ENCODE results near the gene PTPRN. TPM values are rescaled to one million over a fixed set of nuclear protein-coding genes. Genes with fewer than 3 reads are reported as not detected.

PTPRN gene
- polyA plus RNA-seq, 3 donors: 0.16 to 0.27 (median 0.17) TPM

DNA sequence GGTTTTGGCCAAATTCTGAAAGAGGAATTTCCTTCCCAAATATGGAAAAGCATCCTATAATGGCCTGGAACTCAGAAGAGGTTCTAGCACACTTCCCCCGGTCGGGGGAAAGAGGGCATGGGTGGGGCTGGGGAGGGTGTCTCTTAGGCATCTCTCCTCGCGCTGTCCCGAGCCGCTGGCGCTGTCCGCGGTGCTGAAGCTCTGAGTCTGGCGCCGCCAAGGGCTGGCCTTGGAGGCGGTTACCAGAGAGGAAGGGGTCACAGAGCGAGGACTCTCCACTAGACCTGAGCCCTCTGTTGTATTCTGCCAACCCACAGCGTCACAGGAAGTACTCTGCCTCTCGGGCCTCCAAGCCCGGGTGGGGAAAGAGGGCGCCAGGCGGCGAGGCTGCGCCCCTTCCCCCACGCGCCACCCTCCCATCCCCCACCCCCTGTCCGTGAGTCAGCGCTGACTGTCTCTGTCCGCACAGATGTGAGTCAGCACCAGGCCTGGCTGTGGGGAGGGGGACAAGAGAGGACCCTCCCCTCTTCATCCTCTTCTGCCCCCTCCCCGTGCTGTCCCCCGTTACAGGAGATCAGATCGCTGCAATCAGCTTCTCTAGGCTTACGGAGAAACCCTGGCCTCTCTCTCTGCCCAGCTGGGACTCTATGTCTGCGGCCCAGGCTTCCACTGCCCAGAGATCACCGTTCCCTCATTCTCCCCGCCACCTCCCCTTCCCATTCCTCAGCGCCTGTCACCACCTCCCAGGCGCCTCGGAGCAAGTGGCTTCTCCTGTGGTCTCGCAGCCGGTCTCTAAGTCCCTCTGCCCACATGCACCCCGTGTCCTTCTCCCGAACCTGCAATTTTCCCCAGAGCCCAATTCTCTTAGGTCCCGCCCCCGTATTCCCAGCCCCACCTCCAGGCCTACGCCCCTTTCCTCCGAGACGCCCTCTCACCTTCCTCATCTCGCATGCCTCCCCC, 779 bp downstream of the PTPRN start:
- peak; percentile 72 for DNase-seq

DNA sequence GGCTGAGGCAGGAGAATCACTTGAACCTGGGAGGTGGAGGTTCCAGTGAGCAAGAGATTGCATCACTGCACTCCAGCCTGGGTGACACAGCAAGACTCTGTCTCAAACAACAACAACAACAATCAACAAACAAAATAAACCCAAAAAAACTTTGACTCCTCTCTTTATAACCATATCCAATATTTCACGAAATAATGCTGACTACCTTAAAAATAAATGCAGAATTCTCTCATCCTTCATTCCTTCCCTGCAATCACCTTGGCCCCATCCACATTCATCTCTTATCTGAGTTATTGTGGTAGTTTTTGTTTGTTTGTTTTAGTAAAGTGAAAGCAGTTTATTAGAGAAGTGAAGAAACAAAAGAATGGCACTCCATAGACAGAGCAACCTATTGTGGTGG, 3.2 kb downstream of the PTPRN start:
- DNase-seq: no peak

DNA sequence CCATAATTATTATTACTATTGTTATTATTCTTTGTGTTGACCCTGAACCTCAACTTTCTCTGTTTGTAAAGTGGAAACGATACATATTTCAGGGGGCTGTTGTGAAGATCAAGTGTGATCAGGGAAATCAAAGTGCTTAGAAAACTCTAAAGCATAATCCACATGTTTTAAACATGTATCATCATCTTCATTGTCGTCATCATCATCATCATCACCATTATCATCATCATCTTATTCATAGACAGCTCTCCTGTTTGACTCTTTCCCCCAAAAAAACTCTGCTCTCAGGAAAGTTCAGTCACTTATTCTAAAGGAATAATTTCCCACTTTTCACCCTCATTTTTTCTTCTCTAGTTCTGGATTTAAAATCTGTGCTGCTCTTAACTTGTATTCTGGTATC, 5.0 kb downstream of the PTPRN start:
- DNase-seq: no peak

- DNase-seq: no peak
Observed at GRCh38 chr2:219302412-219302968, 6.7 kb downstream of the PTPRN start.

DNA sequence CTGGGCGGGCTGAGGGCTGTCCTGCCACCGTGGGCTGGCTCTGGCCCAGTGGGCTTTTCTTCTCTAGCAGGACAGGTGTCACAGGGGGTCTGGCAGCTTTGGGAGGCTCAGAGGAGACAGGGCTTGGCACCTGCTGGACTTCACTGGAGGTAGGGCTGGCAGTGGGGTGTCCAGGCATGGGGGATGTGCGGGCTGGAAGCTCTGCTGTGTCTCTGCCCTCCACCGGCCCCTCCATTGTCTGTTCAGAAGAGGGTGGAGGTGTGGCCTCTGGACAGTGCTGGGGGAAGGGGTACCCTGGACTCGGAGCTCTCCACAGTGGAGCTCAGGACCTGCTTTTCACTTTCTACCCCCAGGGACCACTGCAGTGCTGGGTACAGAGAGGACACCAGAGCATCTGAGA, 9.2 kb downstream of the PTPRN start:
- DNase-seq: no peak

GRCh38 chr2:219299372-219299760, 9.8 kb downstream of the PTPRN start:
- no peak for DNase-seq

GRCh38 chr2:219298759-219299371, 10.3 kb downstream of the PTPRN start:
- peak; percentile 74 for DNase-seq

GRCh38 chr2:219297766-219298456, 11.3 kb downstream of the PTPRN start:
- DNase-seq: no peak

- no peak for DNase-seq
Observed at GRCh38 chr2:219296631-219297391, 12.4 kb downstream of the PTPRN start.

DNA sequence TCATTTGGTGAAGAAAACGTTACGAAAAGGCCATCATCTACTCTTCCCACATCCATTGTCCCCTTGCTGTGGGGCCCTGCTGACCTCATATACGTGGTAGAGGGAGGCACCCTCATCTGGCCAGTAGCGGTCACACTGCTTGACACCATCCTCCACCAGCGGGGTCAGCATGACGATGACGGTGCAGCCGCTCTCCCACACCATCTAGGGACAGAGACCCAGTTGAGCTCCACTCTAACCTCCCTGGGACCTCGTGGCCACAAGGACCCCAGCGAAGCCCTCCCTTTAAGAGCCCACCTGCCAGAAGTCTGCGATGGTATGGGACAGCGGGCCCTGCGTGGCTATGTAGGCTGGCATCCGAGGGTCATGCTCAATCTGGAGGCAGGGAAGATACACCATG, 13.1 kb downstream of the PTPRN start:
- no peak for DNase-seq

DNA sequence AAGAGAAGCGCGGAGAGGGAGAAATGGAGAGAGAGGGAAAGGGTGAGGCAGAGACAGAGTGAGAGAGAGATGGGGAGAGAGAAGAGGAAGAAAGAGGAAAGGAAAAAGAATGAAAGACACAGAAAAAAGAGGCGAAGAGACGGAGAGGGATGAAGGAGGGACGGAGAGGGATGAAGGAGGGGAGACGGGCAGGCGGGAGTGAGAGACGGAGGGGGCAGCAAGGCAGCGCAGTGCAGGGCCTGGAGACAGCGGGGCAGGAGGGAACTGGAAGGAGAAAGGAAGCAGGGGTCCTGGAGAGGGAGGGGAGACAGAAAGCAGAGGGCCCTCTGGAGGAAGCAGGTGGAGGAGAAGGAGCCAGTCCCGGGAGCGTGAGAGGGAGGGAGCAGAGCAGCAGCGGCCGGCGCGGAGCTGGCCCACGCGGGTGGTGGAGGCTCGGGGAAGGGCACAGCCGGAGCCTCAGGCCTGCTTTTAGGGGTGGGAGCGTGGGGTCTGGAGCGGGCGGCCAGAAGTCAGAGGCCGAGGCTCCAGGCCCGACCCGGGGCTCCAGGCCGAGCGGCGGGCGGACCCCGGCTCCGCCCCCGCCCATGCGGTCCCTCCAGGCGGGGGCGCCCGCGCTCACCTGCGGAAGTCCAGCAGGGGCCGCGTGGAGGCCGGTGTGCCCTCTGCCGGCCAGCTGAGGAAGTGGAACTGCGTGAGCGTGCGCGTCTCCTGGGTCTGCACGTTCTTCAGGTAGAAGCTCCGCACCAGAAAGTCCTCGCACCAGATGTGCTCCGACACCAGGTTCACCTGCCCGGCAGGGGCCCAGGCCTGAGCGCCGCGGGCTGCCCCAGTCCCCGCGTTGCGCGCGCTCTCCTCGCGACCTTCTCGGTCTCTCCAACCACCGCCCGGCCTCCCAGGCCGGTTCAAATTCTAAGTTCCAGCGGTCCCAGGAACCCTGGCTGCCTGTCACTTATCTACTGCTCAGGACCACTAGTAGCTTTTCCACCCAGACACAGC, 14.5 kb downstream of the PTPRN start:
- DNase-seq: peak; percentile 86

DNA sequence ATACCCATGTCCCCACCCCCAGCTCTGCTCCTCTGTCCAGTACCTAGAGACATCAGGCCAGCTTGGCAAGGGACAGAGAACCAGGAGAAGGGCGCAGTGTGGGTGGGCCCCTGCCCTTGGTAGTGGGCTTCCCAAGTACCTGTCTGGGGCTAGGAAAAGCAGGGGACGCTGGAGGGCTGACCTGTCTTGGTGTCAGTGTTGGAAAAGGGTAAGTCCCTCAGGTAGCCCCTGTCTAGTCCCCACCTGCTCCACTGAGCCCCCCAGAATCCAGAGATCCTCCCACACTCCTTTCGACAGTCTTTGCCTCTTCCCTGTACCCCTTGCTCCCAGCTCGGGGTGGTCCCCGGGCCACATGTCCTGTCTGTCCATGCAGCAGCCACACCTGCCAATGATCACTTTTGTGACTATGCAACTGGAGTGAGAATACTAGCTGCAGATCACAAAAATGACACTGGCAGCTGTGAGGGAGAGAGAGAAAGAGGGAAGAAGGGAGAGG, 15.4 kb downstream of the PTPRN start:
- no peak for DNase-seq

- DNase-seq: no peak
Observed at GRCh38 chr2:219292616-219293015, 16.6 kb downstream of the PTPRN start.

- no peak for DNase-seq
Observed at GRCh38 chr2:219291910-219292490, 17.2 kb downstream of the PTPRN start.

DNA sequence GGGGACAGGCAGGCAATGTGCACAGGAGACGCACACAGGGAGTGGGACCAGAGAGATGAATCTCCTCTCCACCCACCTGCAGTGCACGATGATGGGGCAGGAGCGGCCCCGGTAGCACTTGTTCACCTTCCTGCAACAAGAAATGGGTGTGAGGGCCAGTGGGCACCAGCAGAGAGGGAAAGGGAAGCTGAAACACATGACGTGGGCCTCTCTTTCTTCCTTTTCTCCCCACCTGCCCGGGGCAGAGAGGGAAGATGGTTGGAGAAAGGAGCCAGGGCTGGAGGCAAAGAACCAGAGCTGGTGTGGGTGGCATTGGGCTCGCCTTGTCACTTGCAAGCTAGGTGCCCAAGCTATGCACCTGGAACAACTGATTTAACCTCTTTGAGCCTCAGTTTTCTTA, 17.8 kb downstream of the PTPRN start:
- DNase-seq: no peak

GRCh38 chr2:219290381-219291171, 18.6 kb downstream of the PTPRN start:
- no peak for DNase-seq

DNA sequence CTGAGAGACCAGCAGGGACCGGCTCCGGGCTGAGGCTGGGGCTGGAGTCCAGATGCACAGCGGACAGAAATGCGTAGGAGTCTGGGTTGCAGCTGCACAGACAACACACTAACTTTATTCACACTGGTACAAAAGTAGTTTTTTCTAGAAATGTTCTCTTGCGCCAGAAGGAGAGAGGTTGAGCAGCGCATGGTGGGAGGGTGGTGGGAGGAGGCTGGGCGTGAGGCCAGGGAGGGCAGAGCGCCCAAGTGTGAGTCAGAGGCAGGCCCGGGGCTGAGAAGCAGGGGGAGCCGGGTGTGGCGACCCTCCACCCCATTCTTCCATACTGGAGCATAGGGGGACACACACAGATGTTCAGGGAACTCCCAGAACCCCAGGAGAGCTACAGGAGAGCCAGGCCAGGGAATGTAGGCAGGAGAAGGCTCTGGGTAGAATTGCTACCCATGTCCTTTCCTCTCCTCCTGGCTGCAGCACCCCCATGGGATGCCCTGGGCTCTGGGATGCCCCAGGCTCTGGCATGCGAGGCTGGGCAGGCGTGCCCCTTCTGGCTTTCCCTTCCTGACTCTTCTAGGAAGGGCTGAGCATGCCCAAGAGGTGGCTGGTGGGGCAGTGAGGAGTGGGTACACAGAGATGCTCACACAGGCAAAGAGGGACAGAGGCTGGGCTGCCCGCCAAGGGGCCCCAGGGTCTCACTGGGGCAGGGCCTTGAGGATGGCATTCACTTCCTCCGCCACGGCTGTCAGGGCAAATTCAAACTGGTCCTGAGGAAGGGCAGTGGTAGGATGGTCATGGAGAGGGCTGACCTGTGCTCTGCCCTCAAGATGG, 19.5 kb downstream of the PTPRN start:
- DNase-seq: no peak

DNA sequence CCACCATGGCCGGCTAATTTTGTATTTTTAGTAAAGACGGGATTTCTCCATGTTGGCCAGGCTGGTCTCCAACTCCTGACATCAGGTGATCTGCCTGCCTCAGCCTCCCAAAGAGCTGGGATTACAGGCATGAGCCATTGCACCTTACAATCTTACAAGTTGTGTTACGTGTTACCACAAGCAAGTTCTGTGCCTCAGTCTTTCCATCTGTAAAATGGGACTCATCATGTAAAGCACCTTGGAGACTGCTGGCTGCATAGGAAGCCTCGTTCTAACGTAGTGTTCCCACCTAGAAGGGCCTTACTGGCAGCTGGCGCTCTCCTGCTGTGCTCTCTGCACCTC, 20.0 kb downstream of the PTPRN start:
- DNase-seq: no peak
